IgD-negative memory B cell (primary cell): ENCODE measurements around the gene PSME3IP1. TPM values are rescaled to one million over a fixed set of nuclear protein-coding genes. Genes with fewer than 3 reads are reported as not detected.
A peak's percentile ranks its signal among the peaks of the same experiment; 100 is the strongest.
"Not testable (repeated sequence)": the region's sequence is repeated elsewhere in the genome, so short reads cannot be mapped to it uniquely, and the experiment has no call there.

ENCODE experiments used
- H3K27ac Mint-ChIP-seq, 3 donors: one replicate each; pipeline ENCODE4 v1.8.0; 2020 to 2022; ENCODE audit warnings: mild to moderate bottlenecking in 3 of 3, mixed read lengths in 3 of 3, moderate library complexity in 1 of 3
- H3K27me3 Mint-ChIP-seq: one replicate; pipeline ENCODE4 v1.8.0; 2021; ENCODE audit warnings: mixed read lengths
- H3K36me3 Mint-ChIP-seq: one replicate; pipeline ENCODE4 v1.8.0; 2020; ENCODE audit warnings: mild to moderate bottlenecking, mixed read lengths
- H3K4me1 Mint-ChIP-seq, 3 donors: one replicate each; pipeline ENCODE4 v1.8.0; 2020 to 2022; ENCODE audit warnings: mixed read lengths in 3 of 3, mild to moderate bottlenecking in 1 of 3
- H3K4me3 Mint-ChIP-seq, 4 donors: one replicate each; pipeline ENCODE4 v1.8.0; 2020 to 2022; ENCODE audit warnings: mild to moderate bottlenecking in 4 of 4, mixed read lengths in 4 of 4, moderate library complexity in 3 of 4
- H3K9me3 Mint-ChIP-seq, 3 donors: one replicate each; pipeline ENCODE4 v1.8.0; 2020 to 2021; ENCODE audit warnings: mixed read lengths in 3 of 3, mild to moderate bottlenecking in 1 of 3
- polyA plus RNA-seq: library from polyadenylated mRNA; unstranded; fragments of 300-500 nt; fragmentation: Illumina TruSeq; gene quantifications from one replicate; pipeline ENCODE4 v1.2.3, GENCODE V29; 2021

Gene PSME3IP1
- polyA plus RNA-seq, 1 donor from 2014 or later, result 91.6 TPM

DNA sequence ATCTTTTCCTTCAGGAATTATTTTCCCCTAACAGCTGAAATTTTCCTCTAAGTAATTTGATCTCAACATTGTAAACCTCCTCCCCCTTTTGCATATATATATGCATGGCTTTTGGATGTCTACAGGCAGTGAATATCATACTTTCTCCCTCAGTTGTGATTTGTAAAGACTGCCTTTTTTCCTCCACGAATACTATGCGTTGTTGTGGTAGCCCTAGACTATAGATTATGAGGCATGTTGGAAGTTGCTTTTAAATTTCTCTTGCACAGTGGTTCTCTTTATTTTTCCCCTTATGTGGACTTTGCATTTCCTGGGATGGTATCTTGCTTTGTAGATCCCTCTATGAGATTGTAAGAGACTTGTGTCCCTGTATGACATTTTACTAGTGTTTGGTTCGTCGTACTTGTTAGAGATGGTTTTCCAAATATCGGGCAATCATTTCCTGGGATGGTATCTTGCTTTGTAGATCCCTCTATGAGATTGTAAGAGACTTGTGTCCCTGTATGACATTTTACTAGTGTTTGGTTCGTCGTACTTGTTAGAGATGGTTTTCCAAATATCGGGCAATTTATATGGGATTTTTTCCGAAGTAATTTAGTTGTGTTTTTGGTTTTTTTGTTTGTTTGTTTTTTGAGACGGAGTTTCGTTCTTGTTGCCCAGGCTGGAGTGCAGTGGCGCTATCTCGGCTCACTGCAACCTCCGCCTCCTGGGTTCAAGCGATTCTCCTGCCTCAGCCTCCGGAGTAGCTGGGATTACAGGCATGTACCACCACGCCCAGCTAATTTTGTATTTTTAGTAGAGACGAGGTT, 2.3 kb upstream of the PSME3IP1 start:
- Mint-ChIP-seq H3K27ac (peak overlapping the region in 2 of 3 donors; percentile 76 to 87), H3K4me3 (peak overlapping the region in 3 of 4 donors; percentile 89 to 98 (median 93)), H3K4me1 (peaks cover 21 to 41% (median 36%) of the 10 kb centered on the region in 3 donors)
- H3K9me3 Mint-ChIP-seq, H3K36me3 Mint-ChIP-seq, H3K27me3 Mint-ChIP-seq: not testable (repeated sequence)

DNA sequence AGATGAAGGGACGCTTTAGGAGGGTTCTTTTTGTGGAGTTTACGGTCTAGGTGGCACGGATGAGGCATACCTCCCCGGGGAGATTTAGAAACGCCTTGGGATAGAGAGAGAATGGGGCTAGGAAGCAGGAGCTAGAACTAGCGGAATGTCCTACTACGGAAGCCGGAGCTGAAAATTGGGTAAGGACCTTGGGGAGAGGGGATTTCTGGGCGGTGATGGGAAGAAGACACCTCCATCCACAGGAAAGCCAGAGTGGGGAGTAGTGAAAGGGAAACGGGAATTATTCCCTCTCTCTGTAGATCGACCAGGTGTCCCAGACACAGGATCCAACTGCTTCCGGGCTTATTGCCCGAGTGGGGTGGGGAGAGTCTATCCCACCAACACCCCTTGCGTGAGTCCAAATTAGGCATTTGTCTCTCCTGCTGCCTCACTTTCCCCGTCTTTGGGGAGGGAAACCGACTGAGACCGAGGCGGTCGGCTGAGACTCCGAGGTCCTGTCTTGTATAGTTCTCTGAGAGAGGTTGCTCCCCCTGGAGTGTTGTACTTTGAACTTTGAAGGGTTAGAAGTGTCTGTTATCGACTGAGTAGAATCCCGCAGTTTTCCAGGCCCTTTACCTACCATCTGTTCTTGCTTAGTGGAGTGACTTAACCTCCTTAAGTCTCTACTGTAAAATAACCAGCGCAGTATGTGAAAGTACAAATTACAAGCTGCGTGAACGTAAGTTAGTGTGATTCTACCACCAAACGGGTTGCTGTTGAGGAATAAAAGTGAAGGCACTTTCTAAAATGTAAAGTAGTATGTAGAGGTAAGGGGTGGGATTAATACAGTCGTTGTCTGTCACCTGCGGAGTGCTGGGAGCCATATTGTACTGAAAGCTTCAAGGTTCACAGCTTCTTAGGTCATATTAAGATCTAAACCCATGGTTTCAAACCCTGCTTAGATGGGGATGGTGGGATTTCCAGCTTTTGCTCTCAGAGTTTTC, 1.3 kb upstream of the PSME3IP1 start:
- Mint-ChIP-seq H3K4me3 (peak overlapping the region; percentile 89 to 100 (median 96)), H3K9me3 (no peaks in the 10 kb centered on the region), H3K4me1 (peaks cover 25 to 38% (median 37%) of the 10 kb centered on the region in 3 donors)

DNA sequence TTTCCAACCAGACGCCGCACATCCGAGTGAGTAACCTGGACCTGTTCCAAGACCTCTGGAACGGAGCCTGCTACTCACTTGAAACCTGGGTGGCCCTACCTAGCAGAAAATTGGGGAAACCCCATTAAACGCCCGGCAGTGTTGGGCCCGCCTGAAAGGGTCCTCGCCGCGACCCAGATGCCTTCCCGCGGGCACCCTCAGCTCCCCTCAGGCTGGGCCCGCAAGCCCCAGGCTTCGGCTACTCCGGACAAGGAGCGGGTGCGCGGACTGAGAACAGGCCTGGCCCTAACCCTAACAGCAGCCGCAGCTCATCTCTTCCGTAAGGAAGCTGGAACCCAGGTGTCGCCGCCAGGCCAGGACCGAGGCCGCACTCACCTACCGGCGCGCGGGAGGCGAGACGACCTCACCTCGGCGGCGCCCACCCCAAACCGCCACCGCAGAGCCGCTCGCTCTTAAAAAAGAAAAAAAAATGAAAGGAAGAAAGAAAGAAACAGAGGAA, 344 bp downstream of the PSME3IP1 start:
- Mint-ChIP-seq H3K36me3 (peaks cover 2% of the 10 kb centered on the region), H3K4me1 (peaks cover 24 to 36% (median 34%) of the 10 kb centered on the region in 3 donors), H3K27me3 (peaks cover 2% of the 10 kb centered on the region), H3K4me3 (peak overlapping the region; percentile 89 to 100 (median 96)), H3K27ac (peak overlapping the region; percentile 87 to 99 (median 99)), H3K9me3 (no peaks in the 10 kb centered on the region)

More for the DNA sequence above, 1.3 kb upstream of the PSME3IP1 start:
- peaks cover 2% of the 10 kb centered on the region for H3K27me3 Mint-ChIP-seq
- peaks cover 2% of the 10 kb centered on the region for H3K36me3 Mint-ChIP-seq
- H3K27ac Mint-ChIP-seq, result peak overlapping the region; percentile 87 to 99 (median 99)

DNA sequence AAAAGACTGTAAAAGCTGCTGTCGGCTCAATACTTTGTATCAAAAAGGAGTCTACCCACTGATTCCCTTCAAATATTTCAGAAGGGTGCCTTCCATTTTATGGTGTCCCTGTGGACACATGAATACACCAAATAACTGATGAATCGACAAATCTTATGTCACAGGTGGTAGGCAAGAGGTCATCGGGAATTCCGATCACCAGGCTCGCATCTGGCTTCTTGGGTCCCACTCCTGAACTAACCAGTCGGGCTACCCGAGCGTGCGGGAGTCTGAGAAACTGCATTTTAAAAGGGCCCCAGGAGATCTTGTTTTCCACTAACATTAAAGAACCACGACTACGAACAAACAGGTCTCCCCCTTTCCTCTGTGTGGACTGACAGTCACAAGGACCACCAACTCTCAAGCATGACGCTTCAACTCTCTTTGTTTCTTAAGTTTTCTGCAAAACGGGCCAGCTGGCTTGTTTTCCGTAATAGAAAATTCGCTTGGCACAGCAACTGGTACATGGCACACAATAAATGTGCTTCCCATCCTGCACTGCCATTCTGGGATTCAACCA, 873 bp downstream of the PSME3IP1 start:
- H3K27me3 Mint-ChIP-seq, result peaks cover 2% of the 10 kb centered on the region
- H3K36me3 Mint-ChIP-seq, result peaks cover 2% of the 10 kb centered on the region
- peaks cover 24 to 35% (median 34%) of the 10 kb centered on the region in 3 donors for H3K4me1 Mint-ChIP-seq
- H3K27ac Mint-ChIP-seq, result peak overlapping the region; percentile 87 to 99 (median 99)
- peak overlapping the region; percentile 89 to 100 (median 96) for H3K4me3 Mint-ChIP-seq
- H3K9me3 Mint-ChIP-seq, result no peaks in the 10 kb centered on the region

DNA sequence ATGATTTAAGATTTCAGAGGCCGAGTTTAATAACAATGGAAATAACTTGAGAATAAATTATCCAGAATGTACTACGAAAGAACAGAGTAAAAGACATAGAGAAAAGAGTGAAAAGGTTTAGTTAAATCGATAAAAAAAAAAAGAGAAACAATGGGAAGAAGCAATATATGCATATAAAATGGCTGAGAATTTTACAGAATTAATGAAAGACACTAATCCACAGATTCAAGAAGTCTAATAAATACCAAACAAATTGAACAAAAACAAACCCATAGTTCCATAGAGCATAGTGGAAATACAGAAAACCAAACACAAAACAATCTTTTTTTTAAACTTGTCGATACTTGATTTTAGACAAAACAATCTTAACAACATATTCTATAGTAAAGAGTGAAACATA, 1.7 kb downstream of the PSME3IP1 start:
- no peaks in the 10 kb centered on the region for H3K9me3 Mint-ChIP-seq

DNA sequence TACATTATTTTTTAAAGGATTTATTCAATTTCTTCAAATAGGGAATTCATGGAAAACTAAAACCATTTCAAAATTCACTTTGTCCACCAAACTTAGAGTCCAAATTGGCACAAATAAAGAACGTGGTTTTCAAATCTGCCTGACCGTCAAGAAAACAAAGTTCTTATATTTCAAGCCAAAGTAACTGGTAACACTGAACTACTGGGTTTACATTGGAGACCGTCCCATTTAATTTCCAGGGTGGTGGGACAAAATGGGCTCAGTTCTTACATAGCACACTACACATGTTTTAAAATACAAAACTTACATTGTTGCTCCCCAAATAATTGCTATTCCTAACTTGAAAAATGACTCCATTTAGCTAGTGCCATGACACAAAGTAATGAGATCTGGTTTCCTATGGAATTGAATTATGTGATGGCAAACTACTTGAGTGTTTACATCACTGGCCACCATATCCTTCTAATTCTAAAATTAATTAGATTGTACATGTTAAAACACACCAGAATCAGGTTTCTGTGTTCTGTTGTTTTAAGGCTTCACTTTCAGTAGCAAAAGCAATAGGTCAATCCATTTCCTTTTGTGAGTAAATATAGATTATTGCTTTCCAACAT, 6.5 kb downstream of the PSME3IP1 start:
- Mint-ChIP-seq H3K36me3 (no peaks in the 10 kb centered on the region), H3K27ac (no peak overlapping the region), H3K27me3 (no peaks in the 10 kb centered on the region), H3K4me3 (no peak overlapping the region), H3K4me1 (peaks cover 11 to 16% (median 15%) of the 10 kb centered on the region in 3 donors), H3K9me3 (no peaks in the 10 kb centered on the region)

More for the DNA sequence above, 1.7 kb downstream of the PSME3IP1 start:
- Mint-ChIP-seq H3K27me3 (peaks cover 2% of the 10 kb centered on the region), H3K36me3 (no peaks in the 10 kb centered on the region), H3K27ac (peak overlapping the region; percentile 73 to 99 (median 87)), H3K4me1 (peaks cover 22 to 34% (median 33%) of the 10 kb centered on the region in 3 donors), H3K4me3 (peak overlapping the region; percentile 46 to 98 (median 90))

DNA sequence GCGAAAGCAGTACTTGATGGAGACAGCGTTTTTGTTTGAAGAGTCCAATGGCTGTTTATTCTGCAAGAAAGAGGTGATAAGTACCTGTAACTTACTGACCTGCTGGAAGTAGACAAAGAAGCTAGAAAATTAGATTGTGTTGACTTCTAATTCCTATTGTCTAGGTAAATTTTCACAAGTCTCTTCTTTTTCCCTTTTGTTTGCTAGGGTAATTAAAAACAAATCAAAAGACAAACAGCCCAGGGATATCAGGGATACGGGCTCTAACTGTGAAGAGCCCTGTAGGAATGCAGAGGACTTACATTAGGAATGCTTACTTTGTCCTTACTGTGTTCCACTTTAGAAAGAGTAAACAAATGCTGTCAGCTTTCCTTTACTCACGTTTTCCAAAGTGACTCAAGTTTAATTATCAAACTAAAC, 7.0 kb downstream of the PSME3IP1 start:
- H3K36me3 Mint-ChIP-seq, result no peaks in the 10 kb centered on the region
- no peak overlapping the region for H3K27ac Mint-ChIP-seq
- peaks cover 6 to 15% (median 11%) of the 10 kb centered on the region in 3 donors for H3K4me1 Mint-ChIP-seq
- H3K9me3 Mint-ChIP-seq, result no peaks in the 10 kb centered on the region
- H3K4me3 Mint-ChIP-seq, result no peak overlapping the region
- no peaks in the 10 kb centered on the region for H3K27me3 Mint-ChIP-seq

DNA sequence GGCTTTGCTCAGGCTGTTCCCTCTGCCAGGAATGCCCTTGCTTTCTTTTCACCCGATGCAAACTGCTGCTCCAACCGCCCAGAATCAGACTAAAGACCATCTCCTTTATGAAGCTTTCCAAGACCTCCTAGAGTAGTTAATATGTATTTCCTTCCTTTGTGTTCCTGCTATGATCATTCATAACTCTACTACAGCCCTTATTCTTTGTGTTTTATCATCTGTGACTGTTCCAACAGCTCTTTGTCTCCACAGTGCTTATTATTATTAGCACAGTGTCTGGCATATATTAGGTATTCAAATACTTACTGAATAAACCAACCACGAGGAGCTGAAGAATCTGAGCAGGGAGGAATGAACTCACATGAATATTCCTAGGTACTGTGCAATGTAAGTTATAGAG, 7.6 kb downstream of the PSME3IP1 start:
- no peaks in the 10 kb centered on the region for H3K9me3 Mint-ChIP-seq
- H3K36me3 Mint-ChIP-seq, result no peaks in the 10 kb centered on the region
- H3K27ac Mint-ChIP-seq, result no peak overlapping the region
- no peak overlapping the region for H3K4me3 Mint-ChIP-seq
- no peaks in the 10 kb centered on the region for H3K27me3 Mint-ChIP-seq
- H3K4me1 Mint-ChIP-seq, result peaks cover 5 to 15% (median 9%) of the 10 kb centered on the region in 3 donors

DNA sequence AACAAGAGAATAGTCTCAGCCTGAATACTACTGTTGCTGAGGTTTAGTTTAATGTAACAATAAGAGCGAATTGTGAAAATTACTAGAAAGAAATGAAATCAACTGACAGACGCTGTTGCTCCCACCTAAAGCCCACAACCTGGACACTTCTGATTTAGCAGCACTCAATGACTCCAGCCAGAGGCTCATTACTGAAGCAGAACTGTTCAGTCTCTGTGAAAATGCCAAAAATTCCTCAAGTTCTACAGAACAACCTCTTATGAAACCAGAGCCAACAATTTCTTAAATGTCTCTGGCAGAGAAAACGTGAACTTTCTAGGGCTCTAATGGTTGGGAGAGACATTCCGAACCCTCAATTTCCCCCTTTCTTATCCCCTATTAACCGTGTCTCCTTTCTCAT, 9.9 kb downstream of the PSME3IP1 start:
- Mint-ChIP-seq H3K27me3 (no peaks in the 10 kb centered on the region), H3K4me3 (no peak overlapping the region), H3K27ac (no peak overlapping the region), H3K4me1 (peaks cover 0 to 6% (median 5%) of the 10 kb centered on the region in 3 donors), H3K36me3 (peaks cover 7% of the 10 kb centered on the region), H3K9me3 (no peaks in the 10 kb centered on the region)

DNA sequence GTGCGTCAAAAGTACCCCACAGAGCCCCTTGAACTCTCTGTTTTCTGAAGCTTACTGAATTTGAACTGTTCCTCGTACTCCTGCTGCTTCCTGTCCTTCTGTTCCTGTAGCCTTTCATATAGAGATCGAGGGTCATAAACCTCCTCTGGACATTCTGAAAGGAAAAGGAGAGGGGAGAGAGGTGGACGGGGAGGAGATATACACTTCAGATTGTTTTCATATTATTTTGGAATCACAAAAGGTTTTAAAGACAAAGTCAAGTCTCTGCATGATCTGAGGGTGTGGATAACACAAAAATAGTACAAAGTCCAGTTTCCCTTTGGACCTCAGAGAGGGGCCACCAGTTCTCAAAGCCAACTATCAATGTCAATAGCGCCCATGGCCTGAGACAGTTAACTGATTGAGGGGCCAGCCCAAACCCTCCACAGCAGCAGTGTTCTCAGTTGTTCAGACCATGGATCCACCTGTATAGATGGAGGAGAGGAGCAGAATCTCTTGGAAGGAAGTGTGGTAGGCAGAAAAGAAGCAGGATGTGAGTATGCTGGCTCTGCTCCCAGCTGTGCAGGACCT, 13.0 kb downstream of the PSME3IP1 start:
- Mint-ChIP-seq H3K36me3 (peaks cover 10% of the 10 kb centered on the region), H3K4me1 (peaks cover 0 to 6% (median 4%) of the 10 kb centered on the region in 3 donors), H3K9me3 (no peaks in the 10 kb centered on the region), H3K4me3 (peak overlapping the region in 1 of 4 donors; percentile 74), H3K27me3 (no peaks in the 10 kb centered on the region), H3K27ac (no peak overlapping the region)

DNA sequence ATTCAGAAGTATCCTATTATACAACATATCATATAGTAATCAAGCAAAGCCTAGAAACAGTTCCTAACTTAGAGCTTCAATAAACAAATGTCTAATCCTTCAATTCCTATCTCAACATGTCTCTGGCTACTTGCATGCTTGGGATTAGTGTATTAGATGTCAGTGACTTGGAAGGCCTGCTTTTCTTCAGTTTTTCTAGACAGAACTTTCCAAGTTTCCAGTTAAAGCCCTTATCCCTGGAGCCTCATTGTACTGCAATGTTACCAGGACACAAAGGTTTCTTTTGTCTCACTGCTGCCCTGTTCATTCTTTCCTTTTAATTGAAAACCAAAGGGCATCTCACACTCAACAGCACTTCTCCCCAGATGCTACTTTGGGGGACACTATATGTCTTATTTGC, 16.5 kb downstream of the PSME3IP1 start:
- H3K4me3 Mint-ChIP-seq, result no peak overlapping the region
- peaks cover 13% of the 10 kb centered on the region for H3K36me3 Mint-ChIP-seq
- H3K9me3 Mint-ChIP-seq, result no peaks in the 10 kb centered on the region
- H3K4me1 Mint-ChIP-seq, result peaks cover 0 to 7% (median 4%) of the 10 kb centered on the region in 3 donors
- H3K27me3 Mint-ChIP-seq, result no peaks in the 10 kb centered on the region
- H3K27ac Mint-ChIP-seq, result no peak overlapping the region

DNA sequence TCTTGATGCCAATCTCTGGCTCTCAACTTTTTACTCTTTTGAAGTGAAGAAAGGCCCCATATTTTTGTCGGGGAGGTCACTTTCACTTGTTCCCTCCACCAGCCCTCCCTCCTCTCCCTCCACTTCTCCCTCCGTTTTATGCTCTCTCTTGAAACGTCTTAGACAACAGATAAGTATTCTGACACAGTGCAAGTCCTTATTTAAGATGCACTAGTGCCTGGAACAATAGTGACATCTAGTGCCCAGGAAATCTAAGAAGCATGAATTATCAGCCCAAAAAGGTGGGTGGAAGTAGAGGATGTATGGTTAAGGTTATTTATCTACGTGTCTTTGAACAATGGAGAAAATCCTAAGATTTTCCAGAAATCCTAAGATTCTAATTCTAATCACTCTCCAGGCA, 17.9 kb downstream of the PSME3IP1 start:
- H3K27ac Mint-ChIP-seq, result peak overlapping the region in 2 of 3 donors; percentile 36 to 53
- H3K9me3 Mint-ChIP-seq, result no peaks in the 10 kb centered on the region
- peaks cover 16% of the 10 kb centered on the region for H3K36me3 Mint-ChIP-seq
- no peak overlapping the region for H3K4me3 Mint-ChIP-seq
- H3K27me3 Mint-ChIP-seq, result no peaks in the 10 kb centered on the region
- H3K4me1 Mint-ChIP-seq, result peaks cover 0 to 7% (median 4%) of the 10 kb centered on the region in 3 donors

DNA sequence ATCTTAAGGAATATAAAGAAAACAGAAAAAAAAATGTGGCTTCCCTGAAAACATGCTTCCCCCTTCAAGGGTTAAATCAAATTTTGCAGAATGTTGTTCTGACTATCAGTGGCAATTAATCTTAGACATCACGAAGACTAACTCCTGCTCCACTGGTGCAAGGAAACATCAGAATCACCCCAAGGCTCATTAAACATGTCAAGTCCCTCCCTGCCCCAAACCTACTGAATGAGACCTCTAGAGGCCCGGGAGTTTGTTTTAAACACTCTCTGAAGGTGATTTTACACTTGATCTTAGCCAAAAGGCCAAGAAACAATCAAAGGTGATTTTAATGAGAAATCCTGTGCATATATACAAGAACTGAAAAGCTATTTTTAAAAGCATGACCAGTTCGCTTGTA, 18.3 kb downstream of the PSME3IP1 start:
- peaks cover 16% of the 10 kb centered on the region for H3K36me3 Mint-ChIP-seq
- H3K27me3 Mint-ChIP-seq, result no peaks in the 10 kb centered on the region
- peaks cover 0 to 7% (median 4%) of the 10 kb centered on the region in 3 donors for H3K4me1 Mint-ChIP-seq
- no peak overlapping the region for H3K4me3 Mint-ChIP-seq
- H3K27ac Mint-ChIP-seq, result peak overlapping the region in 1 of 3 donors; percentile 36
- no peaks in the 10 kb centered on the region for H3K9me3 Mint-ChIP-seq

DNA sequence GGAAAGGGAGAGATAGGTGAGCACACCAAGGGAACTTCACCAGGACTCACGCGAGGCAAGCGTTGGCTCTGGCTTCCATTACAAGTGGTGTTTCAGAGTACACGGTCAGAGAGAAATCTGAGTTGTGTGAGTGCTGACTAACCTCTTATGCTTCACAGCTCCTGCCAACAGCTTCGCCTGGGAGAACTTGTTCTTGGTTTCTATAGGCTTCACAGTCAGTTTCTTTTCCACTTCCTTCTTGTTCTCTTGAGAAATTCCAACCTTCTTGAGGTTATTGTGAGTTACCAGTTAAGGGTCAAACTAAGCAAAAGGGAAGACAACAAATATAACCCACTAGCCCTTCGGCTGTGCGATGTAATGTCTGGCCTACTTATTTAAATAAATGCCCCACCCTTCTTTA, 18.9 kb downstream of the PSME3IP1 start:
- no peaks in the 10 kb centered on the region for H3K9me3 Mint-ChIP-seq
- peaks cover 0 to 7% (median 4%) of the 10 kb centered on the region in 3 donors for H3K4me1 Mint-ChIP-seq
- no peaks in the 10 kb centered on the region for H3K27me3 Mint-ChIP-seq
- H3K36me3 Mint-ChIP-seq, result peaks cover 15% of the 10 kb centered on the region
- H3K27ac Mint-ChIP-seq, result no peak overlapping the region
- H3K4me3 Mint-ChIP-seq, result no peak overlapping the region
